ENCODE data around the gene CDKL2.

DNA sequence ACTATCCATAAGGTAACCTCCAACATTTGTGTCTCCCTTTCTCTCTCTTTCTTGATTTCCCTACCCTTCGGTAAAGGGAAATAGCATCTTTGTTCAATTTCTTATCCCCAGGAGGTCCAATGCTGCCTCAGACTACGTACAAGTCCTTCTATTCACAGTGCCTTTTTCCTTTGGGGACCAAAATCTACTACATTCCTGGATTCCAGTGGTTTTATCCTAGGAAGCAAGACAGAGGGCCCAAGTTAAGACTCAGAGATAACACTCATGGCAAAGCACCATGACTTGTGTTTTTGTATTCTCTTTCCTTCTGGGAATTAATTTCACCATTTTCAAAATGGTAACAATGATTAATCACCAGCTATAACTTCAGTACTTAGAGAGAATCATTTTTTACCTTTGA is 32.3 kb upstream of the CDKL2 start:
- no peak for TF ChIP-seq EZH2 (IDR thresholded peaks at IDR 0.05; ENCODE audit: borderline replicate concordance, low read length)
- TF ChIP-seq, protein P1, sequence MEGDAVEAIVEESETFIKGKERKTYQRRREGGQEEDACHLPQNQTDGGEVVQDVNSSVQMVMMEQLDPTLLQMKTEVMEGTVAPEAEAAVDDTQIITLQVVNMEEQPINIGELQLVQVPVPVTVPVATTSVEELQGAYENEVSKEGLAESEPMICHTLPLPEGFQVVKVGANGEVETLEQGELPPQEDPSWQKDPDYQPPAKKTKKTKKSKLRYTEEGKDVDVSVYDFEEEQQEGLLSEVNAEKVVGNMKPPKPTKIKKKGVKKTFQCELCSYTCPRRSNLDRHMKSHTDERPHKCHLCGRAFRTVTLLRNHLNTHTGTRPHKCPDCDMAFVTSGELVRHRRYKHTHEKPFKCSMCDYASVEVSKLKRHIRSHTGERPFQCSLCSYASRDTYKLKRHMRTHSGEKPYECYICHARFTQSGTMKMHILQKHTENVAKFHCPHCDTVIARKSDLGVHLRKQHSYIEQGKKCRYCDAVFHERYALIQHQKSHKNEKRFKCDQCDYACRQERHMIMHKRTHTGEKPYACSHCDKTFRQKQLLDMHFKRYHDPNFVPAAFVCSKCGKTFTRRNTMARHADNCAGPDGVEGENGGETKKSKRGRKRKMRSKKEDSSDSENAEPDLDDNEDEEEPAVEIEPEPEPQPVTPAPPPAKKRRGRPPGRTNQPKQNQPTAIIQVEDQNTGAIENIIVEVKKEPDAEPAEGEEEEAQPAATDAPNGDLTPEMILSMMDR (conservative IDR thresholded peaks at IDR 0.05 in 1 of 2, IDR thresholded peaks at IDR 0.05 in 1 of 2; ENCODE audit: extremely low read depth in 1 of 2, insufficient read depth in 1 of 2, low read depth in 1 of 2, low read length in 2 of 2): no peak
